ENCODE measurements around the gene HELZ.

DNA sequence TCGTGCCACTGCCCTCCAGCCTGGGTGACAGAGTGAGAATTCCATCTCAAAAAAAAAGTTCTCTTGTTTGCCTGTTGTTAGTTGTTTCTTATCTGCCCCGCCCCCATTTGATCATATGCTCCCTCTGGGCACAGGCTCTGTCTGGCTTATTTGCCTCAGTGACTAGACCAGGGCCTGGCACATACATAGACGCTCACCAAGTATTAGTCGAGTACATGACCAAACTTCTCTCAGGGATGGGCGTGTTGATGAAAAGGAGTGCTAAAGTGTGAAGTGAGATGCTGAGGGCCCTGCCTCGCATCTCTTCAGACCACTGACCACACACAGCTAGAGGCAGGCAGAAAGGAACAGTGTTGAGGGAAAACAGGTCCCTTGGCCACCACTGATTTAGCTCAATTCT is 3.3 kb upstream of the HELZ start:
- TF ChIP-seq EGR1 (IDR thresholded peaks at IDR 0.05; ENCODE audit: low read depth in 2 of 2): no peak
- no peak for TF ChIP-seq YY1 (IDR thresholded peaks at IDR 0.05)
- no peak for TF ChIP-seq GABPA (IDR thresholded peaks at IDR 0.05 in 1 of 2, conservative IDR thresholded peaks at IDR 0.05 in 1 of 2)
- TF ChIP-seq, protein P1, sequence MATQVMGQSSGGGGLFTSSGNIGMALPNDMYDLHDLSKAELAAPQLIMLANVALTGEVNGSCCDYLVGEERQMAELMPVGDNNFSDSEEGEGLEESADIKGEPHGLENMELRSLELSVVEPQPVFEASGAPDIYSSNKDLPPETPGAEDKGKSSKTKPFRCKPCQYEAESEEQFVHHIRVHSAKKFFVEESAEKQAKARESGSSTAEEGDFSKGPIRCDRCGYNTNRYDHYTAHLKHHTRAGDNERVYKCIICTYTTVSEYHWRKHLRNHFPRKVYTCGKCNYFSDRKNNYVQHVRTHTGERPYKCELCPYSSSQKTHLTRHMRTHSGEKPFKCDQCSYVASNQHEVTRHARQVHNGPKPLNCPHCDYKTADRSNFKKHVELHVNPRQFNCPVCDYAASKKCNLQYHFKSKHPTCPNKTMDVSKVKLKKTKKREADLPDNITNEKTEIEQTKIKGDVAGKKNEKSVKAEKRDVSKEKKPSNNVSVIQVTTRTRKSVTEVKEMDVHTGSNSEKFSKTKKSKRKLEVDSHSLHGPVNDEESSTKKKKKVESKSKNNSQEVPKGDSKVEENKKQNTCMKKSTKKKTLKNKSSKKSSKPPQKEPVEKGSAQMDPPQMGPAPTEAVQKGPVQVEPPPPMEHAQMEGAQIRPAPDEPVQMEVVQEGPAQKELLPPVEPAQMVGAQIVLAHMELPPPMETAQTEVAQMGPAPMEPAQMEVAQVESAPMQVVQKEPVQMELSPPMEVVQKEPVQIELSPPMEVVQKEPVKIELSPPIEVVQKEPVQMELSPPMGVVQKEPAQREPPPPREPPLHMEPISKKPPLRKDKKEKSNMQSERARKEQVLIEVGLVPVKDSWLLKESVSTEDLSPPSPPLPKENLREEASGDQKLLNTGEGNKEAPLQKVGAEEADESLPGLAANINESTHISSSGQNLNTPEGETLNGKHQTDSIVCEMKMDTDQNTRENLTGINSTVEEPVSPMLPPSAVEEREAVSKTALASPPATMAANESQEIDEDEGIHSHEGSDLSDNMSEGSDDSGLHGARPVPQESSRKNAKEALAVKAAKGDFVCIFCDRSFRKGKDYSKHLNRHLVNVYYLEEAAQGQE (IDR thresholded peaks at IDR 0.05): no peak
- no peak for TF ChIP-seq RAD21 (IDR thresholded peaks at IDR 0.05)
- TF ChIP-seq, protein P2, sequence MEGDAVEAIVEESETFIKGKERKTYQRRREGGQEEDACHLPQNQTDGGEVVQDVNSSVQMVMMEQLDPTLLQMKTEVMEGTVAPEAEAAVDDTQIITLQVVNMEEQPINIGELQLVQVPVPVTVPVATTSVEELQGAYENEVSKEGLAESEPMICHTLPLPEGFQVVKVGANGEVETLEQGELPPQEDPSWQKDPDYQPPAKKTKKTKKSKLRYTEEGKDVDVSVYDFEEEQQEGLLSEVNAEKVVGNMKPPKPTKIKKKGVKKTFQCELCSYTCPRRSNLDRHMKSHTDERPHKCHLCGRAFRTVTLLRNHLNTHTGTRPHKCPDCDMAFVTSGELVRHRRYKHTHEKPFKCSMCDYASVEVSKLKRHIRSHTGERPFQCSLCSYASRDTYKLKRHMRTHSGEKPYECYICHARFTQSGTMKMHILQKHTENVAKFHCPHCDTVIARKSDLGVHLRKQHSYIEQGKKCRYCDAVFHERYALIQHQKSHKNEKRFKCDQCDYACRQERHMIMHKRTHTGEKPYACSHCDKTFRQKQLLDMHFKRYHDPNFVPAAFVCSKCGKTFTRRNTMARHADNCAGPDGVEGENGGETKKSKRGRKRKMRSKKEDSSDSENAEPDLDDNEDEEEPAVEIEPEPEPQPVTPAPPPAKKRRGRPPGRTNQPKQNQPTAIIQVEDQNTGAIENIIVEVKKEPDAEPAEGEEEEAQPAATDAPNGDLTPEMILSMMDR (IDR thresholded peaks at IDR 0.05; ENCODE audit: low read depth, low read length, missing input control): no peak
- TF ChIP-seq, protein P3, sequence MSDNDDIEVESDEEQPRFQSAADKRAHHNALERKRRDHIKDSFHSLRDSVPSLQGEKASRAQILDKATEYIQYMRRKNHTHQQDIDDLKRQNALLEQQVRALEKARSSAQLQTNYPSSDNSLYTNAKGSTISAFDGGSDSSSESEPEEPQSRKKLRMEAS (IDR thresholded peaks at IDR 0.05): no peak
- TF ChIP-seq SP1 (IDR thresholded peaks at IDR 0.05): no peak
